Measurements from ENCODE around the gene GLT1D1.

- TF ChIP-seq, protein P1, sequence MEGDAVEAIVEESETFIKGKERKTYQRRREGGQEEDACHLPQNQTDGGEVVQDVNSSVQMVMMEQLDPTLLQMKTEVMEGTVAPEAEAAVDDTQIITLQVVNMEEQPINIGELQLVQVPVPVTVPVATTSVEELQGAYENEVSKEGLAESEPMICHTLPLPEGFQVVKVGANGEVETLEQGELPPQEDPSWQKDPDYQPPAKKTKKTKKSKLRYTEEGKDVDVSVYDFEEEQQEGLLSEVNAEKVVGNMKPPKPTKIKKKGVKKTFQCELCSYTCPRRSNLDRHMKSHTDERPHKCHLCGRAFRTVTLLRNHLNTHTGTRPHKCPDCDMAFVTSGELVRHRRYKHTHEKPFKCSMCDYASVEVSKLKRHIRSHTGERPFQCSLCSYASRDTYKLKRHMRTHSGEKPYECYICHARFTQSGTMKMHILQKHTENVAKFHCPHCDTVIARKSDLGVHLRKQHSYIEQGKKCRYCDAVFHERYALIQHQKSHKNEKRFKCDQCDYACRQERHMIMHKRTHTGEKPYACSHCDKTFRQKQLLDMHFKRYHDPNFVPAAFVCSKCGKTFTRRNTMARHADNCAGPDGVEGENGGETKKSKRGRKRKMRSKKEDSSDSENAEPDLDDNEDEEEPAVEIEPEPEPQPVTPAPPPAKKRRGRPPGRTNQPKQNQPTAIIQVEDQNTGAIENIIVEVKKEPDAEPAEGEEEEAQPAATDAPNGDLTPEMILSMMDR (conservative IDR thresholded peaks at IDR 0.05; ENCODE audit: low read length): no peak
- TF ChIP-seq EZH2phosphoT487 (IDR thresholded peaks at IDR 0.05; ENCODE audit: borderline replicate concordance, low read depth, low read length): no peak
These were observed 95.8 kb downstream of the GLT1D1 start for GRCh38 chr12:128949086-128949485.
